Activated CD8-positive, alpha-beta T cell treated with anti-CD3 and anti-CD28 coated beads for 36 hours (primary cell): ENCODE results near the gene SLC4A8. TPM values are rescaled to one million over a fixed set of nuclear protein-coding genes. Genes with fewer than 3 reads are reported as not detected.

Source experiments
- ATAC-seq: fragments of 200-7000 bp; cut with Tn5 transposase; one replicate; pipeline ENCODE4 v1.10.0; 2021; ENCODE audit warnings: mild to moderate bottlenecking, moderate library complexity
- CTCF ChIA-PET: fragments of 350-600 bp; sonication (Branson Sonifier 250); formaldehyde crosslinking; loops from one replicate; lab custom pipeline; 2021; ENCODE audit warnings: antibody characterized with exemption; lab: Charles Lee
- POLR2A ChIA-PET: fragments of 350-600 bp; sonication (Branson Sonifier 250); formaldehyde crosslinking; loops from one replicate; lab custom pipeline; 2021; ENCODE audit warnings: antibody characterized with exemption; lab: Charles Lee
- DNase-seq: peaks from one replicate; pipeline ENCODE4 v3.0.0-alpha.2; 2020
- H3K27ac Mint-ChIP-seq: one replicate; pipeline ENCODE4 v1.8.0; 2021; ENCODE audit warnings: mild to moderate bottlenecking, mixed read lengths
- H3K27me3 Mint-ChIP-seq: one replicate; pipeline ENCODE4 v1.8.0; 2021; ENCODE audit warnings: mixed read lengths
- H3K36me3 Mint-ChIP-seq: one replicate; pipeline ENCODE4 v1.8.0; 2021; ENCODE audit warnings: low read depth, mixed read lengths
- H3K4me1 Mint-ChIP-seq: one replicate; pipeline ENCODE4 v1.8.0; 2021; ENCODE audit warnings: low read depth, mixed read lengths
- H3K4me3 Mint-ChIP-seq: one replicate; pipeline ENCODE4 v1.8.0; 2021; ENCODE audit warnings: mild to moderate bottlenecking, moderate library complexity, mixed read lengths
- H3K9me3 Mint-ChIP-seq: one replicate; pipeline ENCODE4 v1.8.0; 2021; ENCODE audit warnings: mixed read lengths
- intact Hi-C: fragments of 100-400 bp; cut with micrococcal nuclease; formaldehyde crosslinking; loops from one replicate; pipeline ENCODE4 v1.10.0; 2022
- total RNA-seq, 2 experiments: library from RNA; stranded (reverse); gene quantifications; one replicate each; pipeline ENCODE4 v1.2.3, GENCODE V29; 2021
- TF ChIP-seq, protein P1 (sequence below): fragments of 200-600 bp; IDR thresholded peaks from one replicate; pipeline ENCODE4 v1.8.0; 2022; ENCODE audit warnings: antibody characterized with exemption, mild to moderate bottlenecking

Gene SLC4A8
- total RNA-seq, 2 experiments from 2014 or later: 1.1 to 2.7 TPM

- no peak for ATAC-seq
- Mint-ChIP-seq H3K36me3 (no peaks in the 10 kb centered on the region), H3K4me3 (no peak overlapping the region), H3K4me1 (peaks cover 43% of the 10 kb centered on the region), H3K27ac (peak overlapping the region; percentile 84), H3K27me3 (no peaks in the 10 kb centered on the region), H3K9me3 (no peaks in the 10 kb centered on the region)
- DNase-seq: no peak
- ChIA-PET POLR2A (no interaction called here), CTCF (interaction anchor here (1.0 kb wide), 1 partner anchor 9 kb away, joined by 3 read pairs; no protein-coding TSS in a partner anchor)
- TF ChIP-seq, protein P1, sequence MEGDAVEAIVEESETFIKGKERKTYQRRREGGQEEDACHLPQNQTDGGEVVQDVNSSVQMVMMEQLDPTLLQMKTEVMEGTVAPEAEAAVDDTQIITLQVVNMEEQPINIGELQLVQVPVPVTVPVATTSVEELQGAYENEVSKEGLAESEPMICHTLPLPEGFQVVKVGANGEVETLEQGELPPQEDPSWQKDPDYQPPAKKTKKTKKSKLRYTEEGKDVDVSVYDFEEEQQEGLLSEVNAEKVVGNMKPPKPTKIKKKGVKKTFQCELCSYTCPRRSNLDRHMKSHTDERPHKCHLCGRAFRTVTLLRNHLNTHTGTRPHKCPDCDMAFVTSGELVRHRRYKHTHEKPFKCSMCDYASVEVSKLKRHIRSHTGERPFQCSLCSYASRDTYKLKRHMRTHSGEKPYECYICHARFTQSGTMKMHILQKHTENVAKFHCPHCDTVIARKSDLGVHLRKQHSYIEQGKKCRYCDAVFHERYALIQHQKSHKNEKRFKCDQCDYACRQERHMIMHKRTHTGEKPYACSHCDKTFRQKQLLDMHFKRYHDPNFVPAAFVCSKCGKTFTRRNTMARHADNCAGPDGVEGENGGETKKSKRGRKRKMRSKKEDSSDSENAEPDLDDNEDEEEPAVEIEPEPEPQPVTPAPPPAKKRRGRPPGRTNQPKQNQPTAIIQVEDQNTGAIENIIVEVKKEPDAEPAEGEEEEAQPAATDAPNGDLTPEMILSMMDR: no peak
- intact Hi-C loops: no loop called here
These were observed 59.5 kb downstream of the SLC4A8 start for GRCh38 chr12:51484119-51484518.

DNA sequence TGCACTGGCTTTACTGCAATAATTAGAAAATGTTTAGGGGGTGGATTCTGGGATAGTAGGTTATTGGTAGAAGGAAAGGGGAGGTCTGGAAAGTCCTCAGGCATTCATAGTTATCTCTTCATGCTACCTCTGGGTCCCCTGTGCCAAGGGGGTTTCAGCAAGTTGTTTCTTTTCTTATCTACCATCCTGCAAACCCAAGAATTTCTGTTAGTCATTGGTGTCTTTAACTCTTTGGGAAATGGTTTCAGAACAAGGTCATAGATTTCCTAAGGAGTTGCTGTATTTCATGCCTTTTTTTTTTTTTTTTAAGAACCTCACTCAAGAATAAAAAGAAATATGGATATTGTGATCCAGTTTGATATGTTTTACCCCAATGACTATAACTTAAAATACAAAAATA is 63.6 kb downstream of the SLC4A8 start:
- Mint-ChIP-seq H3K4me1 (peaks cover 17% of the 10 kb centered on the region), H3K4me3 (no peak overlapping the region), H3K27ac (no peak overlapping the region), H3K27me3 (no peaks in the 10 kb centered on the region), H3K9me3 (no peaks in the 10 kb centered on the region), H3K36me3 (no peaks in the 10 kb centered on the region)
- CTCF ChIA-PET: interaction anchor here (1.5 kb wide), 1 partner anchor 44 kb away, joined by 6 read pairs; no protein-coding TSS in a partner anchor
- DNase-seq (no peak), ATAC-seq (no peak)
- intact Hi-C loops: no loop called here
- TF ChIP-seq, protein P1: no peak
- POLR2A ChIA-PET: no interaction called here

DNA sequence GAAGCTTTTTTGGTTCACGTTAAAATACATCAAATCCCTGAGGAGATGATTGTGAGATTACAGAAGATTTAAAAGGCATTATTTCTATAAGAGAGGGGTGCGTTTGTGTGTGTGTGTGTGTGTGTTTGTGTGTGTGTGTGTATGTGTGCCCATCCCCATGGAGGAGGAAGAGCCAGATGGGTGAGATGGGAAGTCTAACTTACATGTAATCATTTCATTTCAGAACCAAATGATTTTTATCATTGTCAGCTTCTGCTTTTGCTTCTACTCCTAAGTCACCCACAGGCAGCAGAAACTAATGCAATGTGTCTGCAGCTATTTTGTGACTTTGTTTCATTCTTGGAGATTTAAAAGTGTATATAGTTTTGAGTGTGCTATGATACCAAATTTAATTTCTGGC is 68.7 kb downstream of the SLC4A8 start:
- Mint-ChIP-seq H3K27ac (no peak overlapping the region), H3K9me3 (no peaks in the 10 kb centered on the region), H3K27me3 (no peaks in the 10 kb centered on the region), H3K4me1 (no peaks in the 10 kb centered on the region), H3K4me3 (no peak overlapping the region), H3K36me3 (no peaks in the 10 kb centered on the region)
- POLR2A ChIA-PET: interaction anchor here (1.0 kb wide), 1 partner anchor 43 kb away, joined by 3 read pairs; no protein-coding TSS in a partner anchor
- DNase-seq (no peak), ATAC-seq (no peak)
- CTCF ChIA-PET: no interaction called here
- TF ChIP-seq, protein P1: no peak
- intact Hi-C loops: no loop called here

DNA sequence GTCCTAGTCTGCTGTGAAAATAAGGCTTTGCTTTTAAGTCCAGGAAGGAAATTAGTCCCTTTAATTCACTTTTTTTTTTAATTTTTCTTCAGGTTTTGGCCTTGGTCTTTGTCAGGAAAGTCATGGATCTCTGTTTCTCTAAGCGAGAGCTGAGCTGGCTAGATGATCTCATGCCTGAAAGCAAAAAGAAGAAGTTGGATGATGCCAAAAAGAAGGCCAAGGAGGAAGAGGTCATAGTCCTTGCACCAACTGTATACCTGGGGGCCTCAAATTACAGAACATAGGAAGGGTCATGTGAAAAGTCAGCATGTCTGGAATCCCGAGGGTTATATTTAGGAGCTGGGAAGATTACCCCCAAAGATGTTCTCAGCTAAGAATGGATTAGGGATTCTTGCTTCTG is 72.3 kb downstream of the SLC4A8 start:
- ATAC-seq (no peak), DNase-seq (no peak)
- TF ChIP-seq, protein P1: no peak
- intact Hi-C loops: no loop called here
- H3K9me3 Mint-ChIP-seq: no peaks in the 10 kb centered on the region
- H3K27me3 Mint-ChIP-seq: no peaks in the 10 kb centered on the region
- POLR2A ChIA-PET: no interaction called here
- H3K27ac Mint-ChIP-seq: no peak overlapping the region
- CTCF ChIA-PET: interaction anchor here (0.8 to 1.9 kb wide), 2 partner anchors 36 to 76 kb away, joined by 3 to 5 read pairs; no protein-coding TSS in a partner anchor
- no peaks in the 10 kb centered on the region for H3K36me3 Mint-ChIP-seq
- H3K4me3 Mint-ChIP-seq: no peak overlapping the region
- no peaks in the 10 kb centered on the region for H3K4me1 Mint-ChIP-seq

- intact Hi-C loops: no loop called here
- H3K4me3 Mint-ChIP-seq: no peak overlapping the region
- no peaks in the 10 kb centered on the region for H3K36me3 Mint-ChIP-seq
- DNase-seq (no peak), ATAC-seq (no peak)
- TF ChIP-seq, protein P1: no peak
- no peak overlapping the region for H3K27ac Mint-ChIP-seq
- ChIA-PET CTCF (interaction anchor here (1.1 to 1.4 kb wide), 2 partner anchors 16 to 86 kb away, joined by 3 to 4 read pairs; no protein-coding TSS in a partner anchor), POLR2A (no interaction called here)
- no peaks in the 10 kb centered on the region for H3K9me3 Mint-ChIP-seq
- no peaks in the 10 kb centered on the region for H3K4me1 Mint-ChIP-seq
- no peaks in the 10 kb centered on the region for H3K27me3 Mint-ChIP-seq
These were observed 80.2 kb downstream of the SLC4A8 start for GRCh38 chr12:51504851-51505250.
